Measurements from ENCODE around the gene IFT20.

The IFT20 gene

DNA sequence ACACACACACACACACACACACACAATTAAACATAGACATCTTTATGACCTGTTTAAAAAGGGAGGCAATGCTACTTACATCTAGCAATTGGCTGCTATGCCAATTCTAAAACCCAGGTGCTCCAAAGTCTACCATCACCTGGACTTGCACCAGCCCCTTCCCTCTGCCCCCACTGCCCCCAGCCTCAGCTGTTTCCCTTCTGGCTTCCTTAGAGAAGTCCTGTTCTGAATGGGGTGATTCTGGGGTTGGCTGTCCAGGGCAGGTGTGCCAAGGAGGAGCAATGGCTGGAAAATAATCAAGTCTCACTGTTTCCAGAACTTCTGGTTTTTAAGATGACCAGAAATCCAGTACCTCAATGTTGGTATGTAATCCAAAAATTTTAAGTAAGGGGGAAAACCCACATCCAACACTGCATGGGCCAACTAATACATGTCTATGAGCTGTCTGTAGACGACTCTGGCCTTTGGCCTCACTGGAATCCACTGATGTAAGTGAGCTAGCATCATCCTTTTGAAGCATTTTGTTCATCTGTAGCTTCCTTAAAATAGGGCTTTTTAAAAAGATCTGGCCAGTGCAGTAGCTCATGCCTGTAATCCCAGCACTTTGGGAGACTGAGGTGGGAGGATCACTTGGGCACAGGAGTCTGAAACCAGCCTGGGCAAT lies 2.1 kb downstream of the IFT20 start:
- Histone ChIP-seq H3K79me2 (ENCODE audit: insufficient read depth, low read length) (no peaks in the 10 kb centered on the region), H3K27me3 (ENCODE audit: insufficient read depth, low read length) (no peaks in the 10 kb centered on the region), H3K9ac (ENCODE audit: low read length) (no peak overlapping the region), H3F3A (ENCODE audit: insufficient read depth, low read length) (no peaks in the 10 kb centered on the region), H3K4me2 (ENCODE audit: low read length) (no peak overlapping the region; the same call in 1 of the 2 replicates), H3K4me1 (ENCODE audit: insufficient read depth, low read length, severe bottlenecking) (peaks cover 26% of the 10 kb centered on the region), H3K9me3 (ENCODE audit: low read length) (no peaks in the 10 kb centered on the region), H4K20me1 (ENCODE audit: insufficient read depth, low read length) (no peaks in the 10 kb centered on the region), H3K9me2 (ENCODE audit: low read depth, low read length) (no peaks in the 10 kb centered on the region), H3K4me3 (ENCODE audit: low read depth, low read length, poor library complexity, severe bottlenecking) (no peak overlapping the region), H2AFZ (ENCODE audit: low read length) (no peak overlapping the region), H3K36me3 (ENCODE audit: insufficient read depth, low read length) (peaks cover 25% of the 10 kb centered on the region), H3K27ac (ENCODE audit: low read depth, low read length, poor library complexity, severe bottlenecking) (no peak overlapping the region)
- no peak for TF ChIP-seq EZH2 (IDR thresholded peaks at IDR 0.05; ENCODE audit: borderline replicate concordance, low read length)
- TF ChIP-seq, protein P1, sequence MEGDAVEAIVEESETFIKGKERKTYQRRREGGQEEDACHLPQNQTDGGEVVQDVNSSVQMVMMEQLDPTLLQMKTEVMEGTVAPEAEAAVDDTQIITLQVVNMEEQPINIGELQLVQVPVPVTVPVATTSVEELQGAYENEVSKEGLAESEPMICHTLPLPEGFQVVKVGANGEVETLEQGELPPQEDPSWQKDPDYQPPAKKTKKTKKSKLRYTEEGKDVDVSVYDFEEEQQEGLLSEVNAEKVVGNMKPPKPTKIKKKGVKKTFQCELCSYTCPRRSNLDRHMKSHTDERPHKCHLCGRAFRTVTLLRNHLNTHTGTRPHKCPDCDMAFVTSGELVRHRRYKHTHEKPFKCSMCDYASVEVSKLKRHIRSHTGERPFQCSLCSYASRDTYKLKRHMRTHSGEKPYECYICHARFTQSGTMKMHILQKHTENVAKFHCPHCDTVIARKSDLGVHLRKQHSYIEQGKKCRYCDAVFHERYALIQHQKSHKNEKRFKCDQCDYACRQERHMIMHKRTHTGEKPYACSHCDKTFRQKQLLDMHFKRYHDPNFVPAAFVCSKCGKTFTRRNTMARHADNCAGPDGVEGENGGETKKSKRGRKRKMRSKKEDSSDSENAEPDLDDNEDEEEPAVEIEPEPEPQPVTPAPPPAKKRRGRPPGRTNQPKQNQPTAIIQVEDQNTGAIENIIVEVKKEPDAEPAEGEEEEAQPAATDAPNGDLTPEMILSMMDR (IDR thresholded peaks at IDR 0.05; ENCODE audit: low read length) = no peak

DNA sequence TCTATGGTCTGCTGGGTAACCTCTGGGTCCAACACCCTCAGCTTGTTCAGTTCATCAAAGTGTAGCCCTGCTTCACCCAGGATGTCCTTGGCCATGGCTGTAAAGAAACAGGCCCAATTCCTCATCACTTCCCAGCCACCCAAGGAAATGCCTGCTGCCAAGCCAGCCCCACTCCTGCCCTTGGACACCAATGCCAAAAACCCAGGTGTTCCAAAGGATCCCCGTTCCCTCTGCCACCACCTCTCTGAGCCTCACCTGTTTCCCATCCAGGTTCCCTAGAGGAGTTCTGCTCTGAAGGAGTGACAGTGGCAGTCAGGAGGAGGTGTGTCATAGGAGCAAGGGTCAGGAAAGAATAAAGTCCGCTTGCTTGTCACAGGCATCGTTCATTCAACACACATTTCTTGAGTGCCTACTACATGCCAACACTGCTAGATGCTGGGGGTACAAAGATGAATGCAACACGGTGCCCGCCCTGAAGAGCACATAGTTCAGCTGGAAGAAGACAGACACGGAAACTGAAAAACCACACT lies 3.3 kb downstream of the IFT20 start:
- H2AFZ ChIP-seq (ENCODE audit: low read length) = no peak overlapping the region
- H3K9ac ChIP-seq (ENCODE audit: low read length) = no peak overlapping the region
- no peaks in the 10 kb centered on the region for H4K20me1 ChIP-seq (ENCODE audit: insufficient read depth, low read length)
- H3K4me2 ChIP-seq (ENCODE audit: low read length) = no peak overlapping the region
- TF ChIP-seq, protein P1 (IDR thresholded peaks at IDR 0.05; ENCODE audit: low read length) = no peak
- H3K27me3 ChIP-seq (ENCODE audit: insufficient read depth, low read length) = no peaks in the 10 kb centered on the region
- no peaks in the 10 kb centered on the region for H3F3A ChIP-seq (ENCODE audit: insufficient read depth, low read length)
- H3K9me2 ChIP-seq (ENCODE audit: low read depth, low read length) = no peaks in the 10 kb centered on the region
- peaks cover 25% of the 10 kb centered on the region for H3K4me1 ChIP-seq (ENCODE audit: insufficient read depth, low read length, severe bottlenecking)
- H3K79me2 ChIP-seq (ENCODE audit: insufficient read depth, low read length) = no peaks in the 10 kb centered on the region
- no peaks in the 10 kb centered on the region for H3K9me3 ChIP-seq (ENCODE audit: low read length)
- no peak overlapping the region for H3K4me3 ChIP-seq (ENCODE audit: low read depth, low read length, poor library complexity, severe bottlenecking)
- peaks cover 38% of the 10 kb centered on the region for H3K36me3 ChIP-seq (ENCODE audit: insufficient read depth, low read length)
- H3K27ac ChIP-seq (ENCODE audit: low read depth, low read length, poor library complexity, severe bottlenecking) = no peak overlapping the region

DNA sequence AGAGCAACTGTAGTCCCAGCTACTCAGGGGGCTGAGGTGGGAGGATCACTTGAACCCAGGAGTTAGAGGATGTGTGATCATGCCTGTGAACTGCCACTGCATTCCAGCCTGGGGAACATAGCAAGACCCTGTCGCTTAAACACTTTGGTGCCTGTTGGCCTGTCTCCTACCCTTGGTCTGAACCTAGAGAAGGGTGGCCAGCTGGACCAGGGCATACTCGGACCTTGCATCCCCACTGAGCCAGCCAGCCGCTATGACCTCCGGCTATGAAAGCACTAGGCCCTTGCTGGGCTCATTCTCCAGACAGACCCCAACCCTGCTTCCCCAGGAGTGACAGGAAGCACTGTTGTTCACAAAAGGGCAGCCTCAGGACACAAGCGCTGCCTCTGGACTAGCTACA lies 4.6 kb downstream of the IFT20 start:
- H3K9me2 ChIP-seq (ENCODE audit: low read depth, low read length) = no peaks in the 10 kb centered on the region
- H3K27ac ChIP-seq (ENCODE audit: low read depth, low read length, poor library complexity, severe bottlenecking) = no peak overlapping the region
- peaks cover 15% of the 10 kb centered on the region for H3K4me1 ChIP-seq (ENCODE audit: insufficient read depth, low read length, severe bottlenecking)
- no peak for TF ChIP-seq EZH2 (IDR thresholded peaks at IDR 0.05; ENCODE audit: borderline replicate concordance, low read length)
- TF ChIP-seq, protein P1 (IDR thresholded peaks at IDR 0.05; ENCODE audit: low read length) = no peak
- no peak overlapping the region for H3K9ac ChIP-seq (ENCODE audit: low read length)
- no peaks in the 10 kb centered on the region for H3K27me3 ChIP-seq (ENCODE audit: insufficient read depth, low read length)
- no peak overlapping the region for H3K4me2 ChIP-seq (ENCODE audit: low read length)
- no peaks in the 10 kb centered on the region for H3F3A ChIP-seq (ENCODE audit: insufficient read depth, low read length)
- H3K9me3 ChIP-seq (ENCODE audit: low read length) = no peaks in the 10 kb centered on the region
- H3K4me3 ChIP-seq (ENCODE audit: low read depth, low read length, poor library complexity, severe bottlenecking) = no peak overlapping the region
- H4K20me1 ChIP-seq (ENCODE audit: insufficient read depth, low read length) = no peaks in the 10 kb centered on the region
- H2AFZ ChIP-seq (ENCODE audit: low read length) = no peak overlapping the region
- peaks cover 51% of the 10 kb centered on the region for H3K36me3 ChIP-seq (ENCODE audit: insufficient read depth, low read length)
- H3K79me2 ChIP-seq (ENCODE audit: insufficient read depth, low read length) = no peaks in the 10 kb centered on the region

Data from OCI-LY1 (cell line).